Duodenal mucosa (tissue), 2 donors: Measurements from ENCODE around the gene ZYG11A.
"Not testable (repeated sequence)": the region's sequence is repeated elsewhere in the genome, so short reads cannot be mapped to it uniquely, and the experiment has no call there.

ENCODE experiments used
- H3K27ac ChIP-seq: one replicate; pipeline ENCODE4 v1.7.0; 2013; ENCODE audit warnings: low read depth, low read length
- H3K27me3 ChIP-seq, 2 donors: one replicate each; pipeline ENCODE4 v1.7.0; 2013; ENCODE audit warnings: low read length in 2 of 2, control low read depth in 1 of 2; ENCODE audit not compliant: insufficient read depth in 2 of 2, control insufficient read depth in 1 of 2
- H3K36me3 ChIP-seq, 2 donors: one replicate each; pipeline ENCODE4 v1.7.0; 2013; ENCODE audit warnings: low read length in 2 of 2, control low read depth in 1 of 2; ENCODE audit not compliant: insufficient read depth in 2 of 2, control insufficient read depth in 1 of 2
- H3K4me1 ChIP-seq, 2 donors: one replicate each; pipeline ENCODE4 v1.7.0; 2013; ENCODE audit warnings: low read length in 2 of 2, control low read depth in 1 of 2; ENCODE audit not compliant: insufficient read depth in 2 of 2, control insufficient read depth in 1 of 2
- H3K4me3 ChIP-seq, 2 donors: one replicate each; pipeline ENCODE4 v1.7.0; 2013; ENCODE audit warnings: low read length in 2 of 2, low read depth in 1 of 2
- H3K9ac ChIP-seq, 2 donors: one replicate each; pipeline ENCODE4 v1.7.0; 2013; ENCODE audit warnings: low read length in 2 of 2, low read depth in 1 of 2
- H3K9me3 ChIP-seq, 2 donors: one replicate each; pipeline ENCODE4 v1.7.0; 2013; ENCODE audit warnings: low read length in 2 of 2, control low read depth in 1 of 2; ENCODE audit not compliant: control insufficient read depth in 1 of 2

Gene ZYG11A

DNA sequence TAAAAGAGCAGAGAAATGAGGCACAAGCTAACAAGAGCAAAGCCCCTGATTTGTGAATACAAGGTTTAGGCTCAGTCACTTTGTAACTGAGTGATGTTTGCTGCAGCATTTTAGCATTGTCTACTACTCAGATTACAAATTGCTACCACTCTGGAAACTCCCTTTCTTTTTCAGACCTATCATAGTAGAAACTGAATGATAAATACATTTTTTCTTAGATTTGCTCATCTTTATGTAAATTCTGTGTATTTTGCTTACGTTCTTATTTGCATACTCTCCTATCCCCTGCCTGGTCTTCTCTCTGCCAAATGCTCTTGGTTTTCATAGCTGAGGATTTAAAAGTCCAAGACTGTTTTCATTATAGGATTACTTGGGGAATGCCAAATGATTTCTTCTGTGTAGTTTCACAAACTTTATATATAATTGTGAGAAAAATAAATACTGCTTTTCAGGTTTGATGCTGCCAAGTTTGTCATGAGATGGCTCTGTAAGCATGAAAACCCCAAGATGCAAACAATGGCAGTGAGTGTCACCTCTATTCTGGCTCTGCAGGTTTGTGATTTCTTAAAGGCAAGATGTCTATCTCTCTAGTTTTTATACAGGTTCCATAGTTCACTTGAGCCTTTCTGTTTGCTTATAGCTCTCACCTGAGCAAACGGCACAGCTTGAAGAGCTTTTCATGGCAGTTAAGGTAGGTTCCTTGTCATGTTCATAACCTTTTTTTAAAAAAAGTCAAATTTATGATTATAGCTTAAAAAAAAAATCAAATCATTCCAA is 24.7 kb downstream of the ZYG11A start:
- Histone ChIP-seq H3K4me1 (peaks cover 0 to 5% of the 10 kb centered on the region in 2 donors), H3K27ac (no peak overlapping the region), H3K9me3 (no peaks in the 10 kb centered on the region), H3K4me3 (no peak overlapping the region), H3K36me3 (no peaks in the 10 kb centered on the region), H3K27me3 (no peaks in the 10 kb centered on the region), H3K9ac (no peak overlapping the region)

DNA sequence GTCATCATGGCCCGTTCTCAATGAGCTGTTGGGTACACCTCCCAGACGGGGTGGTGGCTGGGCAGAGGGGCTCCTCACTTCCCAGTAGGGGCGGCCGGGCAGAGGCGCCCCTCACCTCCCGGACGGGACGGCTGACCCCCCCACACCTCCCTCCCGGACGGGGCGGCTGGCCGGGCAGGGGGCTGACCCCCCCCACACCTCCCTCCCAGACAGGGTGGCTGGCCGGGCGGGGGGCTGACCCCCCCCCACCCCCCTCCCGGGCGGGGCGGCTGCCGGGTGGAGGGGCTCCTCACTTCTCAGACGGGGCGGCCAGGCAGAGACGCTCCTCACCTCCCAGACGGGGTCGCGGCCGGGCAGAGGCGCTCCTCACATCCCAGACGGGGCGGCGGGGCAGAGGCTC is 27.2 kb downstream of the ZYG11A start:
- not testable (repeated sequence) for H3K4me1 ChIP-seq, H3K27me3 ChIP-seq, H3K27ac ChIP-seq, H3K9me3 ChIP-seq, H3K36me3 ChIP-seq, H3K4me3 ChIP-seq, H3K9ac ChIP-seq

DNA sequence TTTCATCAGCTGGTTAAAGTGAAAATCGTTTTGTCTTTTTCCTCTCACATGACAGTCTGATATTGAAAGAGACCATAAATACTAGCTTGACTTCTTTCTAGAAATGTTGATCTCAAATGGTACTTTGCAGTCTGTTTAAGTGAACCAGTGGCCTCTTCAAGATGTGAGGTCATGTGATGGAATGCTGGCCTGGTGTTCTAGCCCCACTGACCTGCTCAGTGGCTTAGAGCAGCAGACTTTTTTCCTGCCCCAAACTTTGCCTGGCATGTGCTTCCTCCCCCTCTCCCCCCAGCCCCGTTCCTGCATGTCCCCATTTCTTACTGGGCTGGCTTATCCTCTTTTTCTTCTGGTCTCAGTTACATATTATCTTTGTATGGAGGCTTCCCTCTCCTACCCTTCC is 34.3 kb downstream of the ZYG11A start:
- Histone ChIP-seq H3K4me3 (no peak overlapping the region), H3K9ac (no peak overlapping the region), H3K27ac (no peak overlapping the region), H3K4me1 (no peaks in the 10 kb centered on the region), H3K9me3 (no peaks in the 10 kb centered on the region), H3K27me3 (no peaks in the 10 kb centered on the region), H3K36me3 (no peaks in the 10 kb centered on the region)

DNA sequence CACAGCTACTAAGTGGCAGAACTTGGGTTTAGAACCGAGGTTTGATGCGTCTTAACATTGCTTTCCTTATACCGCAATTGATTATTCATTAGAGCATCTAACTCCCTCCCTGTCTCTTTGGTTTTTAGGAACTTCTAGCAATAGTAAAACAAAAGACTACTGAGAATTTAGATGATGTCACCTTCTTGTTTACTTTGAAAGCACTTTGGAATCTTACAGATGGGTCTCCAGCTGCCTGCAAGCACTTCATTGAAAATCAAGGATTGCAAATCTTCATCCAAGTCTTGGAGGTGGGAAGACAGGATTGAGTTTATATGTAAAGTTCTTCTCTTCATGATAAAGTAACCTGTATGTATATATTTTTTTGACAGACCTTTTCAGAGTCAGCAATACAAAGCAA is 35.0 kb downstream of the ZYG11A start:
- H3K4me3 ChIP-seq, result no peak overlapping the region

DNA sequence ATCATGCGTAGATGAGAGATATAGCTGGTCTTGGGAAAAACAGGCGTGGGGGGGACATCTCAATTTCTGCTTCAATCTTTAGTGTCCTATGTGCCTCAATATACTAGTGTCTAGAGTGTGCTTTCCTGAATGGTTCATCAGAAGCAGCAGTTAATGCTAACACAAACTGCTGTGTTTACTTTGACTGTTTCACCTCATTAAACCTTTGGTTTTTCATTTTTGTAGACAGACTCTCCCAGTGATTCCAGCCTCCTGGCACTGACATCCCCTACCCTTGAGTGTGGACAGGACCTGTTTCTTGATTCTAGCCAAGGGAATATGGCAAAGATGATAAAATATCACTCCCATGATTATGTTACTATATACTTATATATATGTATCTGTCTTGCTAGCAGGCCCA is 37.6 kb downstream of the ZYG11A start:
- Histone ChIP-seq H3K36me3 (no peaks in the 10 kb centered on the region), H3K4me1 (no peaks in the 10 kb centered on the region), H3K9ac (no peak overlapping the region), H3K27me3 (no peaks in the 10 kb centered on the region), H3K27ac (no peak overlapping the region), H3K9me3 (no peaks in the 10 kb centered on the region), H3K4me3 (no peak overlapping the region)

More for the DNA sequence above, 35.0 kb downstream of the ZYG11A start:
- no peaks in the 10 kb centered on the region for H3K36me3 ChIP-seq
- H3K27me3 ChIP-seq, result no peaks in the 10 kb centered on the region
- no peaks in the 10 kb centered on the region for H3K9me3 ChIP-seq
- H3K27ac ChIP-seq, result no peak overlapping the region
- no peak overlapping the region for H3K9ac ChIP-seq
- no peaks in the 10 kb centered on the region for H3K4me1 ChIP-seq

DNA sequence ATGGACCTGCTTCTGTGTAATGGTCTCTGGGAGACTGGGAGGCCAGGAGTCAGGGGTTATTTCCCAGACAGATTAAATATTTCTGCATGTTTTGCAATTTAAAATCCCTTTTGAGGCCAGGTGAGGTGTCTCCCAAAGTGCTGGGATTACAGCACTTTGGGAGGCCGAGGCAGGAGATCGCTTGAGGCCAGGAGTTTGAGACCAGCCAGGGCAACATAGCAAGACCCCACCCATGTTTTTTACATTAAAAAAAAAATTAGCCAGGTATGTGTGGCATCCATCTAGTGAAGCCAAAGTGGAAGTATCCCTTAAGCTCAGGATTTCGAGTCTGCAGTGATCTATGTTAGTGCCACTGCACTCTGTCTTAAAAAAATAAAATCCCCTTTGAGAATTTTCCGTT is 44.9 kb downstream of the ZYG11A start:
- no peak overlapping the region for H3K9ac ChIP-seq
- H3K4me3 ChIP-seq, result no peak overlapping the region
- H3K27me3 ChIP-seq, result no peaks in the 10 kb centered on the region
- H3K4me1 ChIP-seq, result no peaks in the 10 kb centered on the region
- H3K27ac ChIP-seq, result no peak overlapping the region
- H3K9me3 ChIP-seq, result no peaks in the 10 kb centered on the region
- H3K36me3 ChIP-seq, result no peaks in the 10 kb centered on the region

DNA sequence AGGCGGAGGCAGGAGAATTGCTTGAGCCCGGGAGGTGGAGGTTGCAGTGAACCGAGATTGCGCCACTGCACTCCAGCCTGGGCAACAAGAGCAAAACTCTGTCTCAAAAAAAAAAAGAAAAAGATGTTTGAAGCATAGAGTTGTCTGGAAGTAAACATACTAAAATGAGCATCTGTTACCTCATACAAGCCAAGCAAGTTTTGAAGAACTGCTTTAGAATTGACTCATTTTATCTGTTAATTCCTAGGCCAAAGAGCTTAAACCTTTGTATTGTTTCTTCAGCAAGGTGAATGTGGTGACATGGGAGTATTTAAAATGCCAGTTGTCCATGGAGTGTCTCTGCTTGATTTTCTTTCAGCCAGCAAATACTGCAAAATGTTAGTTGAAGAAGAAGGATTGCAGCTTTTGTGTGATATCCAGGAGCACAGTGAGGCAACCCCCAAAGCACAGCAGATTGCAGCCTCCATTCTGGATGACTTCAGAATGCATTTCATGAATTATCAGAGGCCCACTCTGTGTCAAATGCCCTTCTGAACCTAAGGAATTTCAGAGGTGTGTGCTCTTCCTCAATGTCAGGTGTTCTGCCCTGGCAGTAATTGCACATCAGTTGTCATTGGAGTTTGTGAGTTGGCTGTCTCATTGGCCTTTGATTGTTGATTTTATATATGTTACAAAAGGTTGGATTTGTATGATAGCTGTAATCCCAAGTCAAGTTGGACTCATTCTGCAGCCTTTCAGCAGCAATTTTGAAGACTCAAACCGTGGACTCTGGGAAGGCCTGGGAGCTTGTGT is 50.1 kb downstream of the ZYG11A start:
- no peak overlapping the region for H3K9ac ChIP-seq
- no peak overlapping the region for H3K4me3 ChIP-seq
- H3K27ac ChIP-seq, result no peak overlapping the region
- H3K9me3 ChIP-seq, result no peaks in the 10 kb centered on the region
- H3K4me1 ChIP-seq, result peaks cover 0 to 3% of the 10 kb centered on the region in 2 donors
- H3K27me3 ChIP-seq, result no peaks in the 10 kb centered on the region
- H3K36me3 ChIP-seq, result peaks cover 0 to 3% of the 10 kb centered on the region in 2 donors

DNA sequence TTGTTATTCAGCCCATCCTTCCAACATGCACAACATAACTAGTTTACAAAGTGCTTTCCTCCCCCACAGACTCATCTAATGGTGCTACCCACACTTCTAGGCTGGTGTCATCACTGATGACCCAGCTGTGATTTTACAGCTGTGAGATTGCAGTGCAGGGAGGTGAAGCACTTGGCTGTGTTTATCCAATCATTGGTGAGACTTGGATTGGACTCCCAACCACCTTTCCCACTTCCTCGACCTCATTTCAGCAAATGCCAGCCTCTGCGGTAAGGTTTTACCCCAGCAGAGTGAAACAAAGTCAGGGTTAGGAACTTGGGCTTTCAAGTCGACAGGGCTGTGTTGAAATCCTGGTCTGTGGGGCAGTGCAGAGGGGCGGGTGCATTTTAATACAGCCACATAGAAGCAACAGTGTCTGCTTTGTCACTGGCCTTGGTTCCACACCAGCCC is 56.9 kb downstream of the ZYG11A start:
- H3K9me3 ChIP-seq, result no peaks in the 10 kb centered on the region
- no peaks in the 10 kb centered on the region for H3K27me3 ChIP-seq
- H3K36me3 ChIP-seq, result peaks cover 0 to 6% of the 10 kb centered on the region in 2 donors
- H3K27ac ChIP-seq, result no peak overlapping the region
- H3K4me1 ChIP-seq, result peaks cover 3% of the 10 kb centered on the region in 2 donors
- no peak overlapping the region for H3K4me3 ChIP-seq
- H3K9ac ChIP-seq, result no peak overlapping the region

DNA sequence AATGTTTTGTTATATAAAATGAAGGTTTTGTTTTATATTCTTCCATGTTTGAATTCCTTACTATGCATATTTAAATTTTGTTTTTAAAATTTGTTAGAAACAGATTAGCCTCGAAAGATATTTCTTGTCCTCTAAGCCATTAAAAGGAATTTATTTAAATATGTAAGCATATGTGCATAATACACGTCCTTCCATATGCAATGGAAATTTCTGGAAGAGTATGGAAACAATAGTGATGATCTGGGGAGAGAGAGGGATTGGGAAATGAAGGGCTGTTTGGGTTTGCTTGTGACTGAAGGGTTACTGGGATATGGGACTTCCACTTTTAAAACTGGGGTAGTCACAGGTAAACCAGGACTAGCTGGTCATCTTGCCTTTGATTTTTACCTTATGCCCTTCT is 57.8 kb downstream of the ZYG11A start:
- peaks cover 0 to 3% of the 10 kb centered on the region in 2 donors for H3K4me1 ChIP-seq
- no peaks in the 10 kb centered on the region for H3K27me3 ChIP-seq
- H3K4me3 ChIP-seq, result no peak overlapping the region
- peaks cover 0 to 6% of the 10 kb centered on the region in 2 donors for H3K36me3 ChIP-seq
- H3K27ac ChIP-seq, result no peak overlapping the region
- H3K9ac ChIP-seq, result no peak overlapping the region
- no peaks in the 10 kb centered on the region for H3K9me3 ChIP-seq

DNA sequence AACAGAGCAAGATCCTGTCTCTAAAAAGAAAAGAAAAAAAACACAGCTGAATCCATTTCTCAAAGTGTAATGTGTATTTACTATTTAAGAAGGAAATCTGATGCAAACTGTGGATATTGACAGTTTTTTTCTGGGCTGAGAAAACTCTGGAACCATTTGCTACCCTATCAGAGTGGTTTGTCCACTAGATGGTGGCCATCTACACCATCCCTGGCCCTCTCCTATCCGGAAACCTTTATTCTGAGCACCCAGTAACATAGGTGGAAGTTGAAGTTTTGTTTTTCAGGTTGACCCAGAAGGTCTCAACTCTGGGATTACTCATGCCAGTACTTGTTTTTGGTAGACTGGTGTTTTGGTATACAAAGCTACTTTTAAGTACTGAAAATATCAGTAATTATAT is 58.8 kb downstream of the ZYG11A start:
- Histone ChIP-seq H3K9me3 (no peaks in the 10 kb centered on the region), H3K27me3 (no peaks in the 10 kb centered on the region), H3K27ac (no peak overlapping the region), H3K36me3 (peaks cover 0 to 3% of the 10 kb centered on the region in 2 donors), H3K4me1 (peaks cover 0 to 3% of the 10 kb centered on the region in 2 donors), H3K4me3 (no peak overlapping the region), H3K9ac (no peak overlapping the region)
